ENCODE results near the gene KLF8. TPM values are rescaled to one million over a fixed set of nuclear protein-coding genes. Genes with fewer than 3 reads are reported as not detected.

The KLF8 gene
- total and polyA plus RNA-seq, 12 donors, result 2.5 to 6.6 (median 3.9) TPM

DNA sequence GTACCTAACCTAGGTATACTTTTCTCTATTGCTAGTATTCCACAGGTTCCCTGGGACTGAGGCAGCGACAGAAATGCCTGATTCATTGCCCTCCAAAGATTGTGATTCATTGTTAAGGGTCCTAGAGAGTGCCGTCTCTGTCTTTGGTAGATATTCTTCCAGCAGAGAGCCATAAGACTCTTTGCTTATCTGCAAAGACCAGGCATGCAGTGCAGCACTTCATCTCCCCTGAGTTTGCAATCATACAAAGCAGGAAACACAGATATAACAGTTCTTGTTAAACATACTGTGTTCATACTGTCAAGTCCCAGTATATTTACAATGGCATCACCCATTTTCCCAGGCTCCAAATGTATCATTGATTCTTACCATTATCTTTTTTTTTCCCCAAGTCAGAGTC is 47.7 kb downstream of the KLF8 start:
- WGBS, 4 donors, result 43 to 89% (median 61%) methylated on average over 2 of the region's 2 CpGs; no CpG with 5 or more reads in 1 of the 4 donors
- TF ChIP-seq POLR2A (IDR thresholded peaks at IDR 0.05), result no peak
- TF ChIP-seq, protein P1, sequence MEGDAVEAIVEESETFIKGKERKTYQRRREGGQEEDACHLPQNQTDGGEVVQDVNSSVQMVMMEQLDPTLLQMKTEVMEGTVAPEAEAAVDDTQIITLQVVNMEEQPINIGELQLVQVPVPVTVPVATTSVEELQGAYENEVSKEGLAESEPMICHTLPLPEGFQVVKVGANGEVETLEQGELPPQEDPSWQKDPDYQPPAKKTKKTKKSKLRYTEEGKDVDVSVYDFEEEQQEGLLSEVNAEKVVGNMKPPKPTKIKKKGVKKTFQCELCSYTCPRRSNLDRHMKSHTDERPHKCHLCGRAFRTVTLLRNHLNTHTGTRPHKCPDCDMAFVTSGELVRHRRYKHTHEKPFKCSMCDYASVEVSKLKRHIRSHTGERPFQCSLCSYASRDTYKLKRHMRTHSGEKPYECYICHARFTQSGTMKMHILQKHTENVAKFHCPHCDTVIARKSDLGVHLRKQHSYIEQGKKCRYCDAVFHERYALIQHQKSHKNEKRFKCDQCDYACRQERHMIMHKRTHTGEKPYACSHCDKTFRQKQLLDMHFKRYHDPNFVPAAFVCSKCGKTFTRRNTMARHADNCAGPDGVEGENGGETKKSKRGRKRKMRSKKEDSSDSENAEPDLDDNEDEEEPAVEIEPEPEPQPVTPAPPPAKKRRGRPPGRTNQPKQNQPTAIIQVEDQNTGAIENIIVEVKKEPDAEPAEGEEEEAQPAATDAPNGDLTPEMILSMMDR (IDR thresholded peaks at IDR 0.05), result no peak
- intact Hi-C loops (cut with DNase I), result loop anchor here in 1 of 2 donors (10.0 kb wide), 1 partner anchor 445 kb away; the partner anchor contains the start of gene NBDY
- Histone ChIP-seq H3K27me3 (peaks cover 16% of the 10 kb centered on the region), H3K4me3 (no peak overlapping the region), H3K36me3 (replicated peaks in 1 of 2) (no peaks in the 10 kb centered on the region), H3K9me3 (replicated peaks in 1 of 3) (no peaks in the 10 kb centered on the region), H3K4me1 (replicated peaks in 1 of 2) (no peaks in the 10 kb centered on the region), H3K27ac (no peak overlapping the region)
- no peak for DNase-seq

DNA sequence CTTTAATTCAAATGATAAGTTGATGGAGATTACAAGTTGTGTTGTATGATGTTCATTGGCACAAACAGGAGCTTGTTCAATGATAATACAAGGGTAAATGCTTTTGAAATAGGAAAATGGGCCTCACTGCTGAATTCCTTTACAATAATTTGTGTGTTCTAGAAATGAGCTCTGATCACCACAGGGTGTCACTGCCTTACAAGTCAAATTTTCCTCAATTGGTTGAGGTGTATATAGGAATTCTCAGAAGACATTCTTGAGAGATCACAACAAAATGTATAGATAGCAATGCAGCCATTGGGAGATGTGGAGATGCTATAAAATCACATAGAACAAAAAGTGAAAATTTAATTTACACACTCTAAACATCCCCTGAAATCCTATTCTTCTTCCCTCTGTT is 49.6 kb downstream of the KLF8 start:
- intact Hi-C loops (cut with DNase I), result loop anchor here in 1 of 2 donors (10.0 kb wide), 1 partner anchor 443 kb away; the partner anchor contains the start of gene NBDY
- no peaks in the 10 kb centered on the region for H3K36me3 ChIP-seq (replicated peaks in 1 of 2)
- no peaks in the 10 kb centered on the region for H3K4me1 ChIP-seq (replicated peaks in 1 of 2)
- DNase-seq, result no peak
- no peak overlapping the region for H3K27ac ChIP-seq
- no peak overlapping the region for H3K4me3 ChIP-seq
- no peaks in the 10 kb centered on the region for H3K9me3 ChIP-seq (replicated peaks in 1 of 3)
- H3K27me3 ChIP-seq, result peaks cover 19% of the 10 kb centered on the region
- no peak for TF ChIP-seq POLR2A (IDR thresholded peaks at IDR 0.05)
- TF ChIP-seq, protein P1 (IDR thresholded peaks at IDR 0.05), result peak in 1 of 6 experiments; percentile 8

DNA sequence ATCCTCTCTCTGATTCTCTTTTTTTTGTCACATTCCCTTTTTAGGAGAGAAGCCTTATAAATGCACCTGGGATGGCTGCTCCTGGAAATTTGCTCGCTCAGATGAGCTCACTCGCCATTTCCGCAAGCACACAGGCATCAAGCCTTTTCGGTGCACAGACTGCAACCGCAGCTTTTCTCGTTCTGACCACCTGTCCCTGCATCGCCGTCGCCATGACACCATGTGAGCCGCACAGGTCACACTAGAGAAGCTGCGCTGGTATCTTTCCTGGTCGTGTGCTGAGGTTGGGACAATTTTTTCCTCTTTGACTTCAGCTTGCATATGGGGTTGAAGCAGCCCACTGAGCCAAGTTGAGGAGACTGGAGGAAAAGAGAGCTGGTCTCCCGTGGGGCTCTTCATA is 52.1 kb downstream of the KLF8 start:
- Histone ChIP-seq H3K4me1 (replicated peaks in 1 of 2) (no peaks in the 10 kb centered on the region), H3K9me3 (replicated peaks in 1 of 3) (no peaks in the 10 kb centered on the region), H3K4me3 (no peak overlapping the region), H3K27ac (no peak overlapping the region), H3K27me3 (peaks cover 13% of the 10 kb centered on the region), H3K36me3 (replicated peaks in 1 of 2) (no peaks in the 10 kb centered on the region)
- TF ChIP-seq POLR2A (IDR thresholded peaks at IDR 0.05), result no peak
- TF ChIP-seq, protein P1 (IDR thresholded peaks at IDR 0.05), result no peak
- intact Hi-C loops (cut with DNase I), result loop anchor here in 1 of 2 donors (10.0 kb wide), 1 partner anchor 441 kb away; the partner anchor contains the start of gene NBDY
- 75 to 98% (median 85%) methylated on average over 12 to 13 of the region's 13 CpGs for WGBS, 4 donors
- DNase-seq, result no peak

DNA sequence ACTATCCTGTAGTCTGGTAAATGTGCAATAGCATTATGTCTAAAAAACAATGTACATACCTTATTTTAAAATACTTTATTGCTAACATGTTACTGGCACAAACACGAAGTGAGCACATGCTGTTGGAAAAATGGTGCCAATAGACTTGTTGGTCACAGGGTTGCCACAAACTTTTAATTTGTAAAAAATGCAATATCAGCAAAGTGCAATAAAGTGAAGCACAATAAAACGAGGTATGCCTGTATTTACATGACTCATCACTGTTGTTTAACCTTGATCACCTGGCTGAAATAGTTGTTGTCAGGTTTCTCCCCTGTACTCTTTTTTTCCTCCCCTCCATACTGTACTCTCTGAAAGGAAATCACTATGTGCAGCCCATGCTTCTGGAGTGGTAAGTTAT is 56.5 kb downstream of the KLF8 start:
- Histone ChIP-seq H3K4me1 (replicated peaks in 1 of 2) (no peaks in the 10 kb centered on the region), H3K9me3 (replicated peaks in 1 of 3) (no peaks in the 10 kb centered on the region), H3K27me3 (peaks cover 13% of the 10 kb centered on the region), H3K36me3 (replicated peaks in 1 of 2) (no peaks in the 10 kb centered on the region), H3K27ac (no peak overlapping the region), H3K4me3 (no peak overlapping the region)
- no peak for DNase-seq
- 42 to 76% (median 61%) methylated on average over 2 of the region's 2 CpGs for WGBS, 4 donors
- intact Hi-C loops (cut with DNase I), result loop anchor here in 1 of 2 donors (10.0 kb wide), 1 partner anchor 436 kb away; the partner anchor contains the start of gene NBDY
- TF ChIP-seq POLR2A (IDR thresholded peaks at IDR 0.05), result no peak
- TF ChIP-seq, protein P1 (IDR thresholded peaks at IDR 0.05), result no peak
